PFSK-1 (cell line): Measurements from ENCODE around the gene PLEKHG1.

Source experiments
- FOXP2 ChIP-seq: optimal IDR thresholded peaks from 2 replicates; pipeline ENCODE3; 2011; ENCODE audit warnings: borderline replicate concordance, control low read depth, inconsistent platforms; ENCODE audit not compliant: insufficient read depth; ENCODE audit errors: extremely low read length, extremely low read depth
- POLR2AphosphoS5 ChIP-seq: IDR thresholded peaks from 2 replicates; pipeline ENCODE4 v1.6.1; 2012; ENCODE audit warnings: low read depth, mild to moderate bottlenecking, control low read depth, low read length, moderate library complexity
- REST ChIP-seq, 2 experiments: IDR thresholded peaks; 2 replicates each; pipeline versions ENCODE4 v1.6.1 to v1.8.0; 2011 to 2012; ENCODE audit warnings: low read depth in 2 of 2, low read length in 2 of 2, control low read depth in 1 of 2, inconsistent platforms in 1 of 2, mild to moderate bottlenecking in 1 of 2, moderate library complexity in 1 of 2; ENCODE audit not compliant: insufficient read depth in 1 of 2
- SIN3A ChIP-seq: IDR thresholded peaks from 2 replicates; pipeline ENCODE4 v1.6.1; 2012; ENCODE audit warnings: mild to moderate bottlenecking, low read length, moderate library complexity, borderline replicate concordance; ENCODE audit not compliant: insufficient read depth
- TAF1 ChIP-seq: IDR thresholded peaks from 2 replicates; pipeline ENCODE4 v1.6.1; 2012; ENCODE audit warnings: low read length, control low read depth, borderline replicate concordance; ENCODE audit not compliant: insufficient read depth

PLEKHG1 gene

GRCh38 chr6:150600010-150600300 lies 270 bp downstream of the PLEKHG1 start:
- TF ChIP-seq TAF1 (no peak), SIN3A (no peak)

- TF ChIP-seq TAF1 (no peak), SIN3A (no peak), REST (IDR thresholded peaks at IDR 0.05; ENCODE audit: insufficient read depth in 1 of 2, low read depth in 2 of 2, low read length in 2 of 2) (no peak), FOXP2 (no peak), POLR2AphosphoS5 (no peak)
Observed at GRCh38 chr6:150600301-150601017, 774 bp downstream of the PLEKHG1 start.

- TF ChIP-seq TAF1 (no peak), FOXP2 (no peak), REST (IDR thresholded peaks at IDR 0.05; ENCODE audit: insufficient read depth in 1 of 2, low read depth in 2 of 2, low read length in 2 of 2) (no peak), SIN3A (no peak), POLR2AphosphoS5 (no peak)
Observed at GRCh38 chr6:150601439-150601838, 1.8 kb downstream of the PLEKHG1 start.

GRCh38 chr6:150603176-150603575 lies 3.5 kb downstream of the PLEKHG1 start:
- TF ChIP-seq SIN3A (no peak), TAF1 (no peak), REST (IDR thresholded peaks at IDR 0.05; ENCODE audit: insufficient read depth in 1 of 2, low read depth in 2 of 2, low read length in 2 of 2) (no peak), POLR2AphosphoS5 (no peak), FOXP2 (no peak)

GRCh38 chr6:150604467-150604866 lies 4.8 kb downstream of the PLEKHG1 start:
- TF ChIP-seq POLR2AphosphoS5 = no peak
- no peak for TF ChIP-seq TAF1
- TF ChIP-seq REST (IDR thresholded peaks at IDR 0.05; ENCODE audit: insufficient read depth in 1 of 2, low read depth in 2 of 2, low read length in 2 of 2) = no peak
- TF ChIP-seq FOXP2 = no peak
- TF ChIP-seq SIN3A = no peak
